ENCODE measurements around the gene PRR12.

PRR12 gene

GRCh38 chr19:49570138-49570856, 20.7 kb upstream of the PRR12 start (continued):
- TF ChIP-seq TSHZ1 (tag by site-specific recombination; IDR thresholded peaks at IDR 0.05; ENCODE audit: borderline replicate concordance) (no peak), ZSCAN18 (tag by site-specific recombination; IDR thresholded peaks at IDR 0.05) (no peak), ZBTB17 (tag by site-specific recombination; IDR thresholded peaks at IDR 0.05) (no peak), SCRT1 (tag by site-specific recombination; IDR thresholded peaks at IDR 0.05; ENCODE audit: borderline replicate concordance) (peak; percentile 72), BCL11B (tag by site-specific recombination; IDR thresholded peaks at IDR 0.05; ENCODE audit: low read depth) (no peak), HIC1 (tag by site-specific recombination; IDR thresholded peaks at IDR 0.05) (no peak), ZNF10 (tag by site-specific recombination; IDR thresholded peaks at IDR 0.05) (0 out of 2 replicates have a peak, but pooled peaks have one; percentile 12), HOXC10 (CRISPR knock-in tag; IDR thresholded peaks at IDR 0.05) (0 out of 2 replicates have a peak, but pooled peaks have one; percentile 37), ZNF561 (tag by site-specific recombination; IDR thresholded peaks at IDR 0.05; ENCODE audit: borderline replicate concordance) (0 out of 2 replicates have a peak, but pooled peaks have one; percentile 29), ZNF23 (tag by site-specific recombination; IDR thresholded peaks at IDR 0.05; ENCODE audit: borderline replicate concordance) (no peak), ZNF596 (tag by site-specific recombination; IDR thresholded peaks at IDR 0.05) (no peak), ZNF416 (tag by site-specific recombination; IDR thresholded peaks at IDR 0.05) (no peak), ZSCAN30 (tag by site-specific recombination; IDR thresholded peaks at IDR 0.05) (peak; percentile 66; the same call in 1 of the 2 replicates), ZNF510 (tag by site-specific recombination; IDR thresholded peaks at IDR 0.05; ENCODE audit: insufficient replicate concordance) (no peak), ZNF169 (tag by site-specific recombination; IDR thresholded peaks at IDR 0.05) (no peak), ZNF239 (tag by site-specific recombination; IDR thresholded peaks at IDR 0.05) (no peak), ZBTB44 (tag by site-specific recombination; IDR thresholded peaks at IDR 0.05) (0 out of 2 replicates have a peak, but pooled peaks have one; percentile 26), ZNF16 (tag by site-specific recombination; IDR thresholded peaks at IDR 0.05; ENCODE audit: low read depth) (no peak), ZBTB26 (tag by site-specific recombination; optimal IDR thresholded peaks at IDR 0.05) (no peak)

All from HEK293 (cell line).